HEK293 (cell line): ENCODE data around the gene GNPTAB.

Experiments used
- CTCF ChIA-PET: fragments of 350-600 bp; formaldehyde crosslinking; extraction: SDS; loops from one replicate; lab custom pipeline; 2021; ENCODE audit warnings: antibody characterized with exemption; lab: Yijun Ruan, JAX
- POLR2A ChIA-PET: fragments of 300-600 bp; formaldehyde crosslinking; extraction: SDS; loops from one replicate; lab custom pipeline; 2020; ENCODE audit warnings: antibody characterized with exemption, inconsistent platforms; lab: Yijun Ruan, JAX
- H3K27ac ChIP-seq: fragments of 200-500 bp; sonication (Bioruptor generic); 2 replicates; pipeline ENCODE4 v1.5.1; 2014; ENCODE audit warnings: low read depth, low read length, control low read depth, inconsistent platforms; ENCODE audit errors: extremely low read depth
- H3K36me3 ChIP-seq, 2 experiments: fragments of 200-500 bp in 1 of 2; sonication (Bioruptor generic) in 1 of 2; 1 replicate in 1 of 2; 2 replicates in 1 of 2; pipeline ENCODE4 v1.5.1; 2014 to 2017; ENCODE audit warnings: inconsistent platforms in 2 of 2, low read length in 2 of 2; ENCODE audit not compliant: control insufficient read depth in 2 of 2, insufficient read depth in 1 of 2
- H3K4me1 ChIP-seq: fragments of 200-500 bp; sonication (Bioruptor generic); 2 replicates; pipeline ENCODE4 v1.5.1; 2014; ENCODE audit warnings: mild to moderate bottlenecking, low read length, inconsistent platforms; ENCODE audit not compliant: control insufficient read depth, insufficient read depth
- H3K4me3 ChIP-seq: 2 replicates; pipeline ENCODE4 v1.5.1; 2011; ENCODE audit warnings: low read depth, mild to moderate bottlenecking, control low read depth, low read length, moderate library complexity
- H3K9me3 ChIP-seq: fragments of 200-500 bp; sonication (Bioruptor generic); 2 replicates; pipeline ENCODE4 v1.5.1; 2014; ENCODE audit warnings: low read depth, low read length, inconsistent platforms; ENCODE audit not compliant: control insufficient read depth, insufficient read depth
- GLIS2 ChIP-seq: fragments of 450-650 bp; formaldehyde crosslinking; IDR thresholded peaks from 2 replicates; pipeline ENCODE4 v1.5.1; 2016; ENCODE audit warnings: missing biosample characterization, missing genetic modification characterization
- HOXC10 ChIP-seq: sonication (generic); formaldehyde crosslinking; IDR thresholded peaks from 2 replicates; pipeline ENCODE4 v1.8.1; 2023; ENCODE audit warnings: mild to moderate bottlenecking, missing genetic modification reagents
- KLF9 ChIP-seq: fragments of 450-650 bp; formaldehyde crosslinking; IDR thresholded peaks from 2 replicates; pipeline ENCODE4 v1.5.1; 2016; ENCODE audit warnings: missing biosample characterization, missing genetic modification characterization, low read depth
- MYNN ChIP-seq: fragments of 450-650 bp; formaldehyde crosslinking; IDR thresholded peaks from 2 replicates; pipeline ENCODE4 v1.5.1; 2016; ENCODE audit warnings: missing biosample characterization, missing genetic modification characterization, borderline replicate concordance
- ZEB2 ChIP-seq: fragments of 450-650 bp; formaldehyde crosslinking; IDR thresholded peaks from 2 replicates; pipeline ENCODE4 v1.5.1; 2016; ENCODE audit warnings: missing biosample characterization, missing genetic modification characterization
- ZFHX2 ChIP-seq: fragments of 450-650 bp; formaldehyde crosslinking; conservative IDR thresholded peaks from 2 replicates; pipeline ENCODE4 v1.5.1; 2016; ENCODE audit warnings: missing biosample characterization, missing genetic modification characterization
- ZNF112 ChIP-seq: fragments of 450-650 bp; formaldehyde crosslinking; IDR thresholded peaks from 2 replicates; pipeline ENCODE4 v1.5.0; 2017; ENCODE audit warnings: missing biosample characterization, missing genetic modification characterization
- ZNF341 ChIP-seq: fragments of 450-650 bp; formaldehyde crosslinking; IDR thresholded peaks from 2 replicates; pipeline ENCODE4; 2016; ENCODE audit warnings: low read depth, missing biosample characterization, missing genetic modification characterization
- ZNF391 ChIP-seq: fragments of 450-650 bp; formaldehyde crosslinking; IDR thresholded peaks from 2 replicates; pipeline ENCODE4 v1.5.1; 2016; ENCODE audit warnings: low read depth, missing biosample characterization, missing genetic modification characterization, borderline replicate concordance
- ZNF433 ChIP-seq: fragments of 450-650 bp; formaldehyde crosslinking; IDR thresholded peaks from 2 replicates; pipeline ENCODE4 v1.5.1; 2016; ENCODE audit warnings: missing biosample characterization, missing genetic modification characterization, low read depth
- ZNF473 ChIP-seq: fragments of 450-650 bp; formaldehyde crosslinking; IDR thresholded peaks from 2 replicates; pipeline ENCODE4 v1.5.1; 2017; ENCODE audit warnings: missing biosample characterization, missing genetic modification characterization
- ZNF596 ChIP-seq: fragments of 450-650 bp; IDR thresholded peaks from 2 replicates; pipeline ENCODE4 v1.5.0; 2018; ENCODE audit warnings: missing biosample characterization, mild to moderate bottlenecking, missing genetic modification characterization, moderate library complexity
- TF ChIP-seq, protein P1 (sequence below): fragments of 450-650 bp; formaldehyde crosslinking; IDR thresholded peaks from 2 replicates; pipeline ENCODE4 v1.5.0; 2017; ENCODE audit warnings: missing biosample characterization, missing genetic modification characterization, borderline replicate concordance
- TF ChIP-seq, protein P2 (sequence below): fragments of 450-650 bp; formaldehyde crosslinking; IDR thresholded peaks from 2 replicates; pipeline ENCODE4 v1.5.1; 2016; ENCODE audit warnings: missing biosample characterization, missing genetic modification characterization, low read depth
- TF ChIP-seq, protein P3 (sequence below): fragments of 450-650 bp; formaldehyde crosslinking; IDR thresholded peaks from 2 replicates; pipeline ENCODE4 v1.5.1; 2017; ENCODE audit warnings: missing biosample characterization, mild to moderate bottlenecking, missing genetic modification characterization, moderate library complexity
- TF ChIP-seq, protein P4 (sequence below): fragments of 450-650 bp; formaldehyde crosslinking; IDR thresholded peaks from 2 replicates; pipeline ENCODE4 v1.5.1; 2016; ENCODE audit warnings: missing biosample characterization, missing genetic modification characterization
- TF ChIP-seq, protein P5 (sequence below): fragments of 450-650 bp; formaldehyde crosslinking; IDR thresholded peaks from 2 replicates; pipeline ENCODE4 v1.5.1; 2016; ENCODE audit warnings: missing biosample characterization, missing genetic modification characterization
- TF ChIP-seq, protein P6 (sequence below): IDR thresholded peaks from 2 replicates; pipeline ENCODE4 v1.6.1; 2011; ENCODE audit warnings: mild to moderate bottlenecking, low read depth, low read length, borderline replicate concordance
- TF ChIP-seq, protein P7 (sequence below): fragments of 450-650 bp; formaldehyde crosslinking; IDR thresholded peaks from 2 replicates; pipeline ENCODE4 v1.5.1; 2016; ENCODE audit warnings: missing biosample characterization, missing genetic modification characterization
- TF ChIP-seq, protein P8 (sequence below): fragments of 450-650 bp; formaldehyde crosslinking; optimal IDR thresholded peaks from 2 replicates; pipeline ENCODE3; 2016; ENCODE audit warnings: missing biosample characterization, mild to moderate bottlenecking, missing genetic modification characterization

The GNPTAB gene

DNA sequence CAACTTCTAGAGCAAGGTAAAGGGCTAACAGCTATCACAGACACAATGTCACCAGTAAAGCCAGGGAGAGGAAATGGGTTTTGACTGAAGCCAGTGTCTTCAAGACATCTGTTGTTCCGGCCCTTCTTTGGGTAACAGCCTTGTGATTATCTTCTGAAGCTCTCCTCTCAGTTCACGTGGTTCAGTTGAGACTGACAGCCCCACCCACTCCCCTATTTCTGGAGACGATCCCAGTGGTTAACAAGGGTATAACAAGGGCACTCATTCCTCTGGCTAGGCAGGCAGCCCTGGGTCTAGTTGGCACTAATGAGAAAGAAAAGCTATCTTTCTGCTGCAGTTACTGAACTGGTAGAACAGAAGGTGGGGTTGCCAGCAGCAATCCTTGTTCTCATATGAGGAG lies 6.9 kb downstream of the GNPTAB start:
- Histone ChIP-seq H3K27ac (no peak overlapping the region), H3K4me1 (no peaks in the 10 kb centered on the region), H3K36me3 (no peaks in the 10 kb centered on the region), H3K4me3 (no peak overlapping the region), H3K9me3 (no peaks in the 10 kb centered on the region)
- ChIA-PET CTCF (interaction anchor here (0.8 to 1.9 kb wide), 8 partner anchors 11 to 50 kb away, joined by 3 to 10 read pairs (median 4); no protein-coding TSS in a partner anchor), POLR2A (no interaction called here)
- TF ChIP-seq MYNN = no peak
- TF ChIP-seq ZFHX2 (tag by site-specific recombination) = 0 out of 2 replicates have a peak, but pooled peaks have one; percentile 17
- peak; percentile 35; the same call in 1 of the 2 replicates for TF ChIP-seq KLF9 (tag by site-specific recombination)
- TF ChIP-seq ZNF341 (tag by site-specific recombination) = 0 out of 2 replicates have a peak, but pooled peaks have one; percentile 21
- TF ChIP-seq, protein P1, sequence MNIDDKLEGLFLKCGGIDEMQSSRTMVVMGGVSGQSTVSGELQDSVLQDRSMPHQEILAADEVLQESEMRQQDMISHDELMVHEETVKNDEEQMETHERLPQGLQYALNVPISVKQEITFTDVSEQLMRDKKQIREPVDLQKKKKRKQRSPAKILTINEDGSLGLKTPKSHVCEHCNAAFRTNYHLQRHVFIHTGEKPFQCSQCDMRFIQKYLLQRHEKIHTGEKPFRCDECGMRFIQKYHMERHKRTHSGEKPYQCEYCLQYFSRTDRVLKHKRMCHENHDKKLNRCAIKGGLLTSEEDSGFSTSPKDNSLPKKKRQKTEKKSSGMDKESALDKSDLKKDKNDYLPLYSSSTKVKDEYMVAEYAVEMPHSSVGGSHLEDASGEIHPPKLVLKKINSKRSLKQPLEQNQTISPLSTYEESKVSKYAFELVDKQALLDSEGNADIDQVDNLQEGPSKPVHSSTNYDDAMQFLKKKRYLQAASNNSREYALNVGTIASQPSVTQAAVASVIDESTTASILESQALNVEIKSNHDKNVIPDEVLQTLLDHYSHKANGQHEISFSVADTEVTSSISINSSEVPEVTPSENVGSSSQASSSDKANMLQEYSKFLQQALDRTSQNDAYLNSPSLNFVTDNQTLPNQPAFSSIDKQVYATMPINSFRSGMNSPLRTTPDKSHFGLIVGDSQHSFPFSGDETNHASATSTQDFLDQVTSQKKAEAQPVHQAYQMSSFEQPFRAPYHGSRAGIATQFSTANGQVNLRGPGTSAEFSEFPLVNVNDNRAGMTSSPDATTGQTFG (tag by site-specific recombination) = no peak
- TF ChIP-seq ZNF473 = no peak
- TF ChIP-seq, protein P2, sequence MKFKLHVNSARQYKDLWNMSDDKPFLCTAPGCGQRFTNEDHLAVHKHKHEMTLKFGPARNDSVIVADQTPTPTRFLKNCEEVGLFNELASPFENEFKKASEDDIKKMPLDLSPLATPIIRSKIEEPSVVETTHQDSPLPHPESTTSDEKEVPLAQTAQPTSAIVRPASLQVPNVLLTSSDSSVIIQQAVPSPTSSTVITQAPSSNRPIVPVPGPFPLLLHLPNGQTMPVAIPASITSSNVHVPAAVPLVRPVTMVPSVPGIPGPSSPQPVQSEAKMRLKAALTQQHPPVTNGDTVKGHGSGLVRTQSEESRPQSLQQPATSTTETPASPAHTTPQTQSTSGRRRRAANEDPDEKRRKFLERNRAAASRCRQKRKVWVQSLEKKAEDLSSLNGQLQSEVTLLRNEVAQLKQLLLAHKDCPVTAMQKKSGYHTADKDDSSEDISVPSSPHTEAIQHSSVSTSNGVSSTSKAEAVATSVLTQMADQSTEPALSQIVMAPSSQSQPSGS (tag by site-specific recombination) = 0 out of 2 replicates have a peak, but pooled peaks have one; percentile 39

DNA sequence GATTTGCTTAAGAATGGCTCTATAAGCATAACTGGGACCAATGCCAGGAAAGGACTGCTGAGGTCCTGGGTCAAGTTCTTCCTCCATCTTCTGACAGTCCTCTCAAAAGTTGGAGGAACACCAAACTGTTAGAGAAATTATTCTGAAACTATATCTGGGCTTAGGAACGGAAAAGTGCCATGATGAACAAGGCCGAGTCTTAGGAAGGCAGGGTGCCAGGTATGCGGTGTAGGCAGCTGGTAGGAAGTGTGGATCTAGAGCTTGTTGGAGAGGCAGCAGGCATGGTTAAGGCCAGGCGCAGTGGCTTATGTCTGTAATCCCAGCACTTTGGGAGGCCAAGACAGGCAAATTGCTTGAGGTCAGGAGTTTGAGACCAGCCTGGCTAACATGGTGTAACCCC lies 7.7 kb downstream of the GNPTAB start:
- no peak for TF ChIP-seq ZNF596 (tag by site-specific recombination)
- no peak for TF ChIP-seq ZEB2 (tag by site-specific recombination)
- TF ChIP-seq, protein P3, sequence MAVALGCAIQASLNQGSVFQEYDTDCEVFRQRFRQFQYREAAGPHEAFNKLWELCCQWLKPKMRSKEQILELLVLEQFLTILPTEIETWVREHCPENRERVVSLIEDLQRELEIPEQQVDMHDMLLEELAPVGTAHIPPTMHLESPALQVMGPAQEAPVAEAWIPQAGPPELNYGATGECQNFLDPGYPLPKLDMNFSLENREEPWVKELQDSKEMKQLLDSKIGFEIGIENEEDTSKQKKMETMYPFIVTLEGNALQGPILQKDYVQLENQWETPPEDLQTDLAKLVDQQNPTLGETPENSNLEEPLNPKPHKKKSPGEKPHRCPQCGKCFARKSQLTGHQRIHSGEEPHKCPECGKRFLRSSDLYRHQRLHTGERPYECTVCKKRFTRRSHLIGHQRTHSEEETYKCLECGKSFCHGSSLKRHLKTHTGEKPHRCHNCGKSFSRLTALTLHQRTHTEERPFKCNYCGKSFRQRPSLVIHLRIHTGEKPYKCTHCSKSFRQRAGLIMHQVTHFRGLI (tag by site-specific recombination) = no peak
- TF ChIP-seq, protein P4, sequence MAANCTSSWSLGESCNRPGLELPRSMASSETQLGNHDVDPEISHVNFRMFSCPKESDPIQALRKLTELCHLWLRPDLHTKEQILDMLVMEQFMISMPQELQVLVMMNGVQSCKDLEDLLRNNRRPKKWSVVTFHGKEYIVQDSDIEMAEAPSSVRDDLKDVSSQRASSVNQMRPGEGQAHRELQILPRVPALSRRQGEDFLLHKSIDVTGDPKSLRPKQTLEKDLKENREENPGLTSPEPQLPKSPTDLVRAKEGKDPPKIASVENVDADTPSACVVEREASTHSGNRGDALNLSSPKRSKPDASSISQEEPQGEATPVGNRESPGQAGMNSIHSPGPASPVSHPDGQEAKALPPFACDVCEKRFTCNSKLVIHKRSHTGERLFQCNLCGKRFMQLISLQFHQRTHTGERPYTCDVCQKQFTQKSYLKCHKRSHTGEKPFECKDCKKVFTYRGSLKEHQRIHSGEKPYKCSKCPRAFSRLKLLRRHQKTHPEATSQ (tag by site-specific recombination) = no peak
- TF ChIP-seq HOXC10 = no peak
- no peak for TF ChIP-seq ZNF391
- no peak for TF ChIP-seq ZNF473
- TF ChIP-seq GLIS2 (tag by site-specific recombination) = no peak
- no peak for TF ChIP-seq ZNF433
- TF ChIP-seq, protein P5, sequence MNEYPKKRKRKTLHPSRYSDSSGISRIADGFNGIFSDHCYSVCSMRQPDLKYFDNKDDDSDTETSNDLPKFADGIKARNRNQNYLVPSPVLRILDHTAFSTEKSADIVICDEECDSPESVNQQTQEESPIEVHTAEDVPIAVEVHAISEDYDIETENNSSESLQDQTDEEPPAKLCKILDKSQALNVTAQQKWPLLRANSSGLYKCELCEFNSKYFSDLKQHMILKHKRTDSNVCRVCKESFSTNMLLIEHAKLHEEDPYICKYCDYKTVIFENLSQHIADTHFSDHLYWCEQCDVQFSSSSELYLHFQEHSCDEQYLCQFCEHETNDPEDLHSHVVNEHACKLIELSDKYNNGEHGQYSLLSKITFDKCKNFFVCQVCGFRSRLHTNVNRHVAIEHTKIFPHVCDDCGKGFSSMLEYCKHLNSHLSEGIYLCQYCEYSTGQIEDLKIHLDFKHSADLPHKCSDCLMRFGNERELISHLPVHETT = no peak
- TF ChIP-seq, protein P6, sequence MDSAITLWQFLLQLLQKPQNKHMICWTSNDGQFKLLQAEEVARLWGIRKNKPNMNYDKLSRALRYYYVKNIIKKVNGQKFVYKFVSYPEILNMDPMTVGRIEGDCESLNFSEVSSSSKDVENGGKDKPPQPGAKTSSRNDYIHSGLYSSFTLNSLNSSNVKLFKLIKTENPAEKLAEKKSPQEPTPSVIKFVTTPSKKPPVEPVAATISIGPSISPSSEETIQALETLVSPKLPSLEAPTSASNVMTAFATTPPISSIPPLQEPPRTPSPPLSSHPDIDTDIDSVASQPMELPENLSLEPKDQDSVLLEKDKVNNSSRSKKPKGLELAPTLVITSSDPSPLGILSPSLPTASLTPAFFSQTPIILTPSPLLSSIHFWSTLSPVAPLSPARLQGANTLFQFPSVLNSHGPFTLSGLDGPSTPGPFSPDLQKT = no peak
- TF ChIP-seq, protein P7, sequence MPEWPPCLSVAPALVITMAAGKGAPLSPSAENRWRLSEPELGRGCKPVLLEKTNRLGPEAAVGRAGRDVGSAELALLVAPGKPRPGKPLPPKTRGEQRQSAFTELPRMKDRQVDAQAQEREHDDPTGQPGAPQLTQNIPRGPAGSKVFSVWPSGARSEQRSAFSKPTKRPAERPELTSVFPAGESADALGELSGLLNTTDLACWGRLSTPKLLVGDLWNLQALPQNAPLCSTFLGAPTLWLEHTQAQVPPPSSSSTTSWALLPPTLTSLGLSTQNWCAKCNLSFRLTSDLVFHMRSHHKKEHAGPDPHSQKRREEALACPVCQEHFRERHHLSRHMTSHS (tag by site-specific recombination) = no peak
- TF ChIP-seq, protein P8, sequence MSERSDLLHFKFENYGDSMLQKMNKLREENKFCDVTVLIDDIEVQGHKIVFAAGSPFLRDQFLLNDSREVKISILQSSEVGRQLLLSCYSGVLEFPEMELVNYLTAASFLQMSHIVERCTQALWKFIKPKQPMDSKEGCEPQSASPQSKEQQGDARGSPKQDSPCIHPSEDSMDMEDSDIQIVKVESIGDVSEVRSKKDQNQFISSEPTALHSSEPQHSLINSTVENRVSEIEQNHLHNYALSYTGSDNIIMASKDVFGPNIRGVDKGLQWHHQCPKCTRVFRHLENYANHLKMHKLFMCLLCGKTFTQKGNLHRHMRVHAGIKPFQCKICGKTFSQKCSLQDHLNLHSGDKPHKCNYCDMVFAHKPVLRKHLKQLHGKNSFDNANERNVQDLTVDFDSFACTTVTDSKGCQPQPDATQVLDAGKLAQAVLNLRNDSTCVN (tag by site-specific recombination) = no peak
- no peak for TF ChIP-seq ZNF112 (tag by site-specific recombination)
- Histone ChIP-seq H3K4me1 (no peaks in the 10 kb centered on the region), H3K4me3 (no peak overlapping the region), H3K9me3 (no peaks in the 10 kb centered on the region), H3K27ac (no peak overlapping the region), H3K36me3 (no peaks in the 10 kb centered on the region)
- ChIA-PET CTCF (interaction anchor here (0.9 to 1.9 kb wide), 4 partner anchors 10 to 50 kb away, joined by 3 to 10 read pairs (median 6); no protein-coding TSS in a partner anchor), POLR2A (interaction anchor here (0.6 kb wide), 1 partner anchor 48 kb away, joined by 3 read pairs; no protein-coding TSS in a partner anchor)
